ENCODE measurements around the gene FOXP1.

FOXP1 gene

DNA sequence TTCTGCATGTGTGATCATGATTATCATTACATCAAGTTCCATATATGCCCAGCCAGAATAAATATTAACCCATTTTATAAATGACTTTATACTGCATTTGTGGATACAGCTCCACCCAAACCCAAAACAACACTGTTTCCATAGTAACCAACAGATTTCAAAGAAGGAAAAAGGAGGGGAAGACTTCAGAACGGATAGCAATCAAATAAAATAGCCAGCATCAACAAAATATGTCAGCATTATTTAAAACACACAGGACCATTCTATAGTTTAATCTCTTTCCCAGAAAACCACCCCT lies 114.4 kb downstream of the FOXP1 start:
- no peak overlapping the region for H2BK5ac ChIP-seq (ENCODE audit: low read depth, low read length, poor library complexity)
- no peak overlapping the region for H3K18ac ChIP-seq (ENCODE audit: low read length)
- no peak overlapping the region for H3K9ac ChIP-seq (ENCODE audit: low read length)
- no peak overlapping the region for H3K14ac ChIP-seq (ENCODE audit: low read length)
- no peak overlapping the region for H2AFZ ChIP-seq (ENCODE audit: insufficient read depth, low read length, poor library complexity)
- H3K79me2 ChIP-seq (ENCODE audit: control insufficient read depth, insufficient read depth, low read length, poor library complexity), result no peaks in the 10 kb centered on the region
- no peak overlapping the region for H2AK5ac ChIP-seq (ENCODE audit: low read length)
- H4K91ac ChIP-seq (ENCODE audit: low read depth, low read length), result no peak overlapping the region
- no peak overlapping the region for H4K12ac ChIP-seq (ENCODE audit: low read depth, low read length)
- H3K27me3 ChIP-seq (ENCODE audit: insufficient read depth, low read length), result no peaks in the 10 kb centered on the region
- H3K4ac ChIP-seq (ENCODE audit: low read depth, low read length), result no peak overlapping the region
- H3K4me2 ChIP-seq (ENCODE audit: low read length), result no peak overlapping the region
- no peak overlapping the region for H3K23ac ChIP-seq (ENCODE audit: low read length)
- no peak for DNase-seq
- H3K4me3 ChIP-seq (ENCODE audit: low read depth, low read length), result no peak overlapping the region
- H2BK12ac ChIP-seq (ENCODE audit: low read length), result no peak overlapping the region
- no CpG with 5 or more reads among the region's 1 CpG for WGBS (ENCODE audit: extremely low coverage, insufficient coverage, insufficient read length)
- no peak overlapping the region for H4K8ac ChIP-seq (ENCODE audit: low read depth, low read length)
- no peaks in the 10 kb centered on the region for H3K79me1 ChIP-seq (ENCODE audit: low read length)
- no peak overlapping the region for H2BK120ac ChIP-seq (ENCODE audit: insufficient read depth, low read length, poor library complexity)
- H3K36me3 ChIP-seq (ENCODE audit: control insufficient read depth in 1 of 2, insufficient read depth in 2 of 2, low read length in 2 of 2), result no peaks in the 10 kb centered on the region
- no peaks in the 10 kb centered on the region for H3K9me3 ChIP-seq (ENCODE audit: insufficient read depth, low read depth, low read length)
- H3K27ac ChIP-seq (ENCODE audit: low read depth, low read length), result no peak overlapping the region
- H3K4me1 ChIP-seq (ENCODE audit: control insufficient read depth in 1 of 2, insufficient read depth in 2 of 2, low read length in 2 of 2), result peaks cover 0 to 4% of the 10 kb centered on the region in 2 experiments

- Histone ChIP-seq H4K12ac (ENCODE audit: low read depth, low read length) (no peak overlapping the region), H3K4ac (ENCODE audit: low read depth, low read length) (no peak overlapping the region), H3K9me3 (ENCODE audit: insufficient read depth, low read depth, low read length) (no peaks in the 10 kb centered on the region), H3K36me3 (ENCODE audit: control insufficient read depth in 1 of 2, insufficient read depth in 2 of 2, low read length in 2 of 2) (no peaks in the 10 kb centered on the region), H3K4me2 (ENCODE audit: low read length) (no peak overlapping the region), H3K79me1 (ENCODE audit: low read length) (no peaks in the 10 kb centered on the region), H3K4me1 (ENCODE audit: control insufficient read depth in 1 of 2, insufficient read depth in 2 of 2, low read length in 2 of 2) (peaks cover 0 to 4% of the 10 kb centered on the region in 2 experiments), H3K27ac (ENCODE audit: low read depth, low read length) (no peak overlapping the region), H3K9ac (ENCODE audit: low read length) (no peak overlapping the region), H3K4me3 (ENCODE audit: low read depth, low read length) (no peak overlapping the region), H3K14ac (ENCODE audit: low read length) (no peak overlapping the region), H3K18ac (ENCODE audit: low read length) (no peak overlapping the region), H2BK5ac (ENCODE audit: low read depth, low read length, poor library complexity) (no peak overlapping the region), H2AFZ (ENCODE audit: insufficient read depth, low read length, poor library complexity) (no peak overlapping the region), H2AK5ac (ENCODE audit: low read length) (no peak overlapping the region), H4K91ac (ENCODE audit: low read depth, low read length) (no peak overlapping the region), H3K23ac (ENCODE audit: low read length) (no peak overlapping the region), H4K8ac (ENCODE audit: low read depth, low read length) (no peak overlapping the region), H2BK12ac (ENCODE audit: low read length) (no peak overlapping the region), H3K79me2 (ENCODE audit: control insufficient read depth, insufficient read depth, low read length, poor library complexity) (no peaks in the 10 kb centered on the region), H2BK120ac (ENCODE audit: insufficient read depth, low read length, poor library complexity) (no peak overlapping the region), H3K27me3 (ENCODE audit: insufficient read depth, low read length) (no peaks in the 10 kb centered on the region)
- no CpG with 5 or more reads among the region's 12 CpGs for WGBS (ENCODE audit: extremely low coverage, insufficient coverage, insufficient read length)
- DNase-seq, result no peak
Observed at GRCh38 chr3:71468311-71469137, 115.0 kb downstream of the FOXP1 start.

- H3K79me1 ChIP-seq (ENCODE audit: low read length), result peaks cover 2% of the 10 kb centered on the region
- H2BK120ac ChIP-seq (ENCODE audit: insufficient read depth, low read length, poor library complexity), result no peak overlapping the region
- no peak overlapping the region for H4K8ac ChIP-seq (ENCODE audit: low read depth, low read length)
- H3K27me3 ChIP-seq (ENCODE audit: insufficient read depth, low read length), result no peaks in the 10 kb centered on the region
- no peak overlapping the region for H2BK12ac ChIP-seq (ENCODE audit: low read length)
- WGBS (ENCODE audit: extremely low coverage, insufficient coverage, insufficient read length), result no CpG with 5 or more reads among the region's 10 CpGs
- H3K4me2 ChIP-seq (ENCODE audit: low read length), result no peak overlapping the region
- no peak overlapping the region for H3K14ac ChIP-seq (ENCODE audit: low read length)
- no peak overlapping the region for H3K4me3 ChIP-seq (ENCODE audit: low read depth, low read length)
- H2BK5ac ChIP-seq (ENCODE audit: low read depth, low read length, poor library complexity), result no peak overlapping the region
- H2AK5ac ChIP-seq (ENCODE audit: low read length), result no peak overlapping the region
- peaks cover 0 to 13% of the 10 kb centered on the region in 2 experiments for H3K4me1 ChIP-seq (ENCODE audit: control insufficient read depth in 1 of 2, insufficient read depth in 2 of 2, low read length in 2 of 2)
- no peak overlapping the region for H3K27ac ChIP-seq (ENCODE audit: low read depth, low read length)
- H3K23ac ChIP-seq (ENCODE audit: low read length), result no peak overlapping the region
- peak in 1 of 2 donors; percentile 31 for DNase-seq
- no peak overlapping the region for H3K9ac ChIP-seq (ENCODE audit: low read length)
- H3K4ac ChIP-seq (ENCODE audit: low read depth, low read length), result no peak overlapping the region
- H3K9me3 ChIP-seq (ENCODE audit: insufficient read depth, low read depth, low read length), result no peaks in the 10 kb centered on the region
- no peak overlapping the region for H4K12ac ChIP-seq (ENCODE audit: low read depth, low read length)
- H3K36me3 ChIP-seq (ENCODE audit: control insufficient read depth in 1 of 2, insufficient read depth in 2 of 2, low read length in 2 of 2), result no peaks in the 10 kb centered on the region
- H3K18ac ChIP-seq (ENCODE audit: low read length), result no peak overlapping the region
- no peaks in the 10 kb centered on the region for H3K79me2 ChIP-seq (ENCODE audit: control insufficient read depth, insufficient read depth, low read length, poor library complexity)
- H2AFZ ChIP-seq (ENCODE audit: insufficient read depth, low read length, poor library complexity), result no peak overlapping the region
- no peak overlapping the region for H4K91ac ChIP-seq (ENCODE audit: low read depth, low read length)
Observed at GRCh38 chr3:71466483-71466882, 117.0 kb downstream of the FOXP1 start.

GRCh38 chr3:71465371-71466036 lies 118.0 kb downstream of the FOXP1 start:
- no CpG with 5 or more reads among the region's 13 CpGs for WGBS (ENCODE audit: extremely low coverage, insufficient coverage, insufficient read length)
- Histone ChIP-seq H3K9ac (ENCODE audit: low read length) (no peak overlapping the region), H3K79me2 (ENCODE audit: control insufficient read depth, insufficient read depth, low read length, poor library complexity) (no peaks in the 10 kb centered on the region), H3K27ac (ENCODE audit: low read depth, low read length) (no peak overlapping the region), H3K27me3 (ENCODE audit: insufficient read depth, low read length) (no peaks in the 10 kb centered on the region), H3K4me1 (ENCODE audit: control insufficient read depth in 1 of 2, insufficient read depth in 2 of 2, low read length in 2 of 2) (peaks cover 0 to 13% of the 10 kb centered on the region in 2 experiments), H3K4ac (ENCODE audit: low read depth, low read length) (no peak overlapping the region), H2AK5ac (ENCODE audit: low read length) (no peak overlapping the region), H2AFZ (ENCODE audit: insufficient read depth, low read length, poor library complexity) (no peak overlapping the region), H3K36me3 (ENCODE audit: control insufficient read depth in 1 of 2, insufficient read depth in 2 of 2, low read length in 2 of 2) (no peaks in the 10 kb centered on the region), H3K9me3 (ENCODE audit: insufficient read depth, low read depth, low read length) (no peaks in the 10 kb centered on the region), H3K14ac (ENCODE audit: low read length) (no peak overlapping the region), H3K23ac (ENCODE audit: low read length) (no peak overlapping the region), H2BK5ac (ENCODE audit: low read depth, low read length, poor library complexity) (no peak overlapping the region), H2BK12ac (ENCODE audit: low read length) (no peak overlapping the region), H4K8ac (ENCODE audit: low read depth, low read length) (no peak overlapping the region), H3K79me1 (ENCODE audit: low read length) (peaks cover 2% of the 10 kb centered on the region), H3K4me2 (ENCODE audit: low read length) (no peak overlapping the region), H2BK120ac (ENCODE audit: insufficient read depth, low read length, poor library complexity) (no peak overlapping the region), H4K12ac (ENCODE audit: low read depth, low read length) (no peak overlapping the region), H3K18ac (ENCODE audit: low read length) (no peak overlapping the region), H4K91ac (ENCODE audit: low read depth, low read length) (no peak overlapping the region), H3K4me3 (ENCODE audit: low read depth, low read length) (no peak overlapping the region)
- no peak for DNase-seq

All from trophoblast cell (in vitro differentiated cells and primary cell).